NB4 (cell line): ENCODE results near the gene SRPRB.

Experiments used
- POLR2A ChIP-seq: IDR thresholded peaks from 2 replicates; pipeline ENCODE4 v1.6.1; 2011; ENCODE audit warnings: mild to moderate bottlenecking; ENCODE audit not compliant: insufficient read length; ENCODE audit errors: extremely low read depth
- TF ChIP-seq, protein P1 (sequence below): IDR thresholded peaks from one replicate; pipeline ENCODE4 v1.5.1; 2012; ENCODE audit warnings: low read depth, low read length

DNA sequence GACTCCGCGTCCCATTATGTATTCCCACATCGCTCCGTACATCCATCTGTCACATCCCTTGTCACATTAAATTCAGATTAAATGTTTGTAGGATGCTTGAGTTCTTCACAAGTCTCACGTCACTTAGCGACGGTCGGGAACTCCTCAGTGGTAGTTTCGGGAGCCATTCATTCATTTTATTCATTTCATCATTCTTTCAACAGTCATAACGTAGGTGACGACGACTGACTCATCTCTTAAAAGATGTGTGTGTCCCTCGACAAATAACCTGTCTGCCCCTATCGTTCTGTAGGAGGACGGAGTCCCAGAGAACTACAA, 272 bp upstream of the SRPRB start:
- no peak for TF ChIP-seq POLR2A
- TF ChIP-seq, protein P1, sequence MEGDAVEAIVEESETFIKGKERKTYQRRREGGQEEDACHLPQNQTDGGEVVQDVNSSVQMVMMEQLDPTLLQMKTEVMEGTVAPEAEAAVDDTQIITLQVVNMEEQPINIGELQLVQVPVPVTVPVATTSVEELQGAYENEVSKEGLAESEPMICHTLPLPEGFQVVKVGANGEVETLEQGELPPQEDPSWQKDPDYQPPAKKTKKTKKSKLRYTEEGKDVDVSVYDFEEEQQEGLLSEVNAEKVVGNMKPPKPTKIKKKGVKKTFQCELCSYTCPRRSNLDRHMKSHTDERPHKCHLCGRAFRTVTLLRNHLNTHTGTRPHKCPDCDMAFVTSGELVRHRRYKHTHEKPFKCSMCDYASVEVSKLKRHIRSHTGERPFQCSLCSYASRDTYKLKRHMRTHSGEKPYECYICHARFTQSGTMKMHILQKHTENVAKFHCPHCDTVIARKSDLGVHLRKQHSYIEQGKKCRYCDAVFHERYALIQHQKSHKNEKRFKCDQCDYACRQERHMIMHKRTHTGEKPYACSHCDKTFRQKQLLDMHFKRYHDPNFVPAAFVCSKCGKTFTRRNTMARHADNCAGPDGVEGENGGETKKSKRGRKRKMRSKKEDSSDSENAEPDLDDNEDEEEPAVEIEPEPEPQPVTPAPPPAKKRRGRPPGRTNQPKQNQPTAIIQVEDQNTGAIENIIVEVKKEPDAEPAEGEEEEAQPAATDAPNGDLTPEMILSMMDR, result no peak
